ENCODE data around the gene CASKIN2. TPM values are rescaled to one million over a fixed set of nuclear protein-coding genes. Genes with fewer than 3 reads are reported as not detected.

Gene CASKIN2
- total RNA-seq, 1 experiment from 2014 or later: 41.8 TPM

DNA sequence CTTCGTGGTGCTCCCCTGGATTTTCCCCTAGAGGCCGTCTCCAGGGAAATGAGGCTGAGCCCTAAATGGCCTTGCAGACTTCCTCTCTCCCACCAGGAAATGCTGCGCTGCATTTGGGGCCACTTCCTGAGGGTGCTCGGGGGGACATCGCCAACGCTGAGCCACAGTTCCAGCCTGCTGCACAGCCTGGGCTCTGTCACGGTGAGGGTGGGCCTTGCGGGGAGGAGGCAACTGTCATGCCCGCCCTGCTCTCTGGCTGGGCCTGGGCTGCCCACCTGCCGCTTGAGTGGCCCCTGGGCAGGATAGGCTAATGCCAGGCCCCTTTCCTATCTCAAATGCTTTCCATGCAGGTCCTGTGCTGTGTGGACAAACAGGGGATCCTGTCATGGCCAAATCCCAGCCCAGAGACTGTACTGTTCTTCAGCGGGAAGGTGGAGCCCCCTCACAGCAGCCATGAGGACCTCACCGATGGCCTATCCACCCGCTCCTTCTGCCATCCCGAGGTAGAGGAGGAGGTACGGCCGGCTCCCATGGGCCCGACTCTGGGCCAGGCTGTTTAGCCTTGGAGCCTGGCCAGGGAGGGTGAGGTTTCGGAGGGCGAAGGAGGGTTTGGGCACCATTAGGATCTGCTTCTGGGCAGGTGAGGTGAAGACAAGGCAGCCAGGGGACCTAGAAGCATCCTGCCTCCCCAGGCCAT is 24.2 kb downstream of the CASKIN2 start:
- TF ChIP-seq, protein P1, sequence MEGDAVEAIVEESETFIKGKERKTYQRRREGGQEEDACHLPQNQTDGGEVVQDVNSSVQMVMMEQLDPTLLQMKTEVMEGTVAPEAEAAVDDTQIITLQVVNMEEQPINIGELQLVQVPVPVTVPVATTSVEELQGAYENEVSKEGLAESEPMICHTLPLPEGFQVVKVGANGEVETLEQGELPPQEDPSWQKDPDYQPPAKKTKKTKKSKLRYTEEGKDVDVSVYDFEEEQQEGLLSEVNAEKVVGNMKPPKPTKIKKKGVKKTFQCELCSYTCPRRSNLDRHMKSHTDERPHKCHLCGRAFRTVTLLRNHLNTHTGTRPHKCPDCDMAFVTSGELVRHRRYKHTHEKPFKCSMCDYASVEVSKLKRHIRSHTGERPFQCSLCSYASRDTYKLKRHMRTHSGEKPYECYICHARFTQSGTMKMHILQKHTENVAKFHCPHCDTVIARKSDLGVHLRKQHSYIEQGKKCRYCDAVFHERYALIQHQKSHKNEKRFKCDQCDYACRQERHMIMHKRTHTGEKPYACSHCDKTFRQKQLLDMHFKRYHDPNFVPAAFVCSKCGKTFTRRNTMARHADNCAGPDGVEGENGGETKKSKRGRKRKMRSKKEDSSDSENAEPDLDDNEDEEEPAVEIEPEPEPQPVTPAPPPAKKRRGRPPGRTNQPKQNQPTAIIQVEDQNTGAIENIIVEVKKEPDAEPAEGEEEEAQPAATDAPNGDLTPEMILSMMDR (IDR thresholded peaks at IDR 0.05; ENCODE audit: insufficient read depth in 1 of 2, low read depth in 1 of 2, low read length in 1 of 2, severe bottlenecking in 1 of 2, unreplicated experiment in 1 of 2): no peak
- intact Hi-C loops (cut with micrococcal nuclease; ENCODE audit: unreplicated experiment): no loop called here
- POLR2A ChIA-PET: no interaction called here
- Histone ChIP-seq H3K36me3 (ENCODE audit: control insufficient read depth, insufficient read depth, low read length) (peaks cover 2% of the 10 kb centered on the region), H3K4me3 (ENCODE audit: low read depth, low read length) (no peak overlapping the region), H3K27me3 (replicated peaks; ENCODE audit: control insufficient read depth, insufficient read depth, low read length) (no peaks in the 10 kb centered on the region), H3K9me3 (no peaks in the 10 kb centered on the region), H3K4me1 (no peaks in the 10 kb centered on the region)
- no peak overlapping the region for H3K27ac Mint-ChIP-seq (ENCODE audit: unreplicated experiment)
- no peaks in the 10 kb centered on the region for H3K9me3 Mint-ChIP-seq (ENCODE audit: unreplicated experiment)
- BruUV-seq (replicated peaks): no TSS peak
- CTCF ChIA-PET: no interaction called here
- DNase-seq: no peak
- no peak overlapping the region for H3K4me3 Mint-ChIP-seq (ENCODE audit: unreplicated experiment)
- H3K27me3 Mint-ChIP-seq (ENCODE audit: insufficient read depth, unreplicated experiment): no peaks in the 10 kb centered on the region
- H3K36me3 Mint-ChIP-seq (ENCODE audit: insufficient read depth, unreplicated experiment): peaks cover 19% of the 10 kb centered on the region
- H3K4me1 Mint-ChIP-seq (ENCODE audit: low read depth, unreplicated experiment): peaks cover 7% of the 10 kb centered on the region

DNA sequence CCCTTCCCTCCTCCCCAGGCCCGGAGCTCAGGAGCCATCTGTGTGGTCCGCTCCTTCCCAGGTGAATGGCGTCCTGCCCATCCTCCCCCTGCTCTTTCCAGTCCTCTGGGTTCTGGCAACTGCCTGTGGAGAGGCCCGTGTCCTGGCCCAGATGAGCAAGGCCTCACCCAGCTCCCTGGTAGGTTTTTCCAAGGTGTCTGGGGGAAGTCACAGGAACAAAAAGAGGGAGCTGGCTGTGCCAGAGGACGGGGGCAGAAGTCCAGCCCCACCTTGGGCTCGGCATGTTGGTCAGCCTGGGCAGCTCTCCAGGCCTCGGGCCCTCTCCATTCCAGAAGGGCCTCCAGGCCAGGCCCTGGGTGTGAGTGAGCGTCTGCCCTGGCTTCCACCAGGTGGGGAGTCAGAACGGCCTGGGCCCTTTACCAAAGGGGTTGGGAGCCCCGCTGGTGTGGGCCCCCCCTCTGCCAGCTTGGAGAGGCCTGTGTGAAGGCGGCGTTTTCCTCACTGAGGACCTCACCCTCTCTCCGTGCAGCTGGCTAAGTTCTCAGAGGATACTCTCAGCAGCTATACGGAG is 25.1 kb downstream of the CASKIN2 start:
- H3K4me1 ChIP-seq: no peaks in the 10 kb centered on the region
- ChIA-PET CTCF (no interaction called here), POLR2A (no interaction called here)
- BruUV-seq (replicated peaks): no TSS peak
- Mint-ChIP-seq H3K9me3 (ENCODE audit: unreplicated experiment) (no peaks in the 10 kb centered on the region), H3K4me1 (ENCODE audit: low read depth, unreplicated experiment) (peaks cover 7% of the 10 kb centered on the region), H3K27ac (ENCODE audit: unreplicated experiment) (no peak overlapping the region), H3K36me3 (ENCODE audit: insufficient read depth, unreplicated experiment) (peaks cover 11% of the 10 kb centered on the region), H3K27me3 (ENCODE audit: insufficient read depth, unreplicated experiment) (no peaks in the 10 kb centered on the region), H3K4me3 (ENCODE audit: unreplicated experiment) (no peak overlapping the region)
- peaks cover 2% of the 10 kb centered on the region for H3K36me3 ChIP-seq (ENCODE audit: control insufficient read depth, insufficient read depth, low read length)
- TF ChIP-seq, protein P1 (IDR thresholded peaks at IDR 0.05; ENCODE audit: insufficient read depth in 1 of 2, low read depth in 1 of 2, low read length in 1 of 2, severe bottlenecking in 1 of 2, unreplicated experiment in 1 of 2): no peak
- intact Hi-C loops (cut with micrococcal nuclease; ENCODE audit: unreplicated experiment): no loop called here
- no peak overlapping the region for H3K4me3 ChIP-seq (ENCODE audit: low read depth, low read length)
- no peak for DNase-seq
- H3K9me3 ChIP-seq: no peaks in the 10 kb centered on the region
- no peaks in the 10 kb centered on the region for H3K27me3 ChIP-seq (replicated peaks; ENCODE audit: control insufficient read depth, insufficient read depth, low read length)

DNA sequence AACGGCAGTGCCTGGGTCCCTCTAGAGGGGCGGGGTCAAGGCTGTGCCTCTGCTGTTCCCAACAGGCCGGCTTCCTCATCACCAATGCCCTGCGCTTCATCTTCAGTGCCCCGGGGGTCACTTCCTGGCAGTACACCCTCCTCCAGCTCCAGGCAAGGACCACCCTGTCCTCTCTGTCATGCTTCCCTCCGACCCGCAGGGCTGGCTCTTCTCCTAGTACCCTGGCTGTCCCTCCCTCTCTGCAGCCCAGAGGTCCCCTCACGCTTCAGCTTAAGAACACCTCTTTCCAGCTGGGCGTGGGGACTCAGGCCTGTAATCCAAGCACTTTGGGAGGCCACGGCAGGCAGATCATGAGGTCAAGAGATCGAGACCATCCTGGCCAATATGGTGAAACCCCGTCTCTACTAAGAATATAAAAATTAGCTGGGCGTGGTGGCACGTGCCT is 25.8 kb downstream of the CASKIN2 start:
- Histone ChIP-seq H3K4me1 (no peaks in the 10 kb centered on the region), H3K36me3 (ENCODE audit: control insufficient read depth, insufficient read depth, low read length) (peaks cover 2% of the 10 kb centered on the region), H3K27me3 (replicated peaks; ENCODE audit: control insufficient read depth, insufficient read depth, low read length) (no peaks in the 10 kb centered on the region), H3K9me3 (no peaks in the 10 kb centered on the region), H3K4me3 (ENCODE audit: low read depth, low read length) (no peak overlapping the region)
- Mint-ChIP-seq H3K27ac (ENCODE audit: unreplicated experiment) (no peak overlapping the region), H3K4me3 (ENCODE audit: unreplicated experiment) (no peak overlapping the region), H3K27me3 (ENCODE audit: insufficient read depth, unreplicated experiment) (no peaks in the 10 kb centered on the region), H3K36me3 (ENCODE audit: insufficient read depth, unreplicated experiment) (peaks cover 10% of the 10 kb centered on the region), H3K4me1 (ENCODE audit: low read depth, unreplicated experiment) (peaks cover 7% of the 10 kb centered on the region), H3K9me3 (ENCODE audit: unreplicated experiment) (no peaks in the 10 kb centered on the region)
- ChIA-PET POLR2A (no interaction called here), CTCF (no interaction called here)
- no peak for DNase-seq
- BruUV-seq (replicated peaks): no TSS peak
- TF ChIP-seq, protein P1 (IDR thresholded peaks at IDR 0.05; ENCODE audit: insufficient read depth in 1 of 2, low read depth in 1 of 2, low read length in 1 of 2, severe bottlenecking in 1 of 2, unreplicated experiment in 1 of 2): no peak
- intact Hi-C loops (cut with micrococcal nuclease; ENCODE audit: unreplicated experiment): no loop called here

All from Caco-2 (cell line).